Keratinocyte (primary cell): ENCODE data around the gene GADD45G. TPM values are rescaled to one million over a fixed set of nuclear protein-coding genes. Genes with fewer than 3 reads are reported as not detected.

ENCODE experiments used
- DNase-seq: peaks from one replicate; pipeline ENCODE4 v3.0.0-alpha.2; 2011; ENCODE audit warnings: low read depth, missing footprints, low spot score
- FAIRE-seq: peaks from 2 replicates; lab custom pipeline; 2011; peaks lifted over from hg19 to GRCh38; lab: Jason Lieb, UNC
- H2AFZ ChIP-seq: 2 replicates; pipeline ENCODE4 v1.6.0; 2012; ENCODE audit warnings: low read length, control low read depth, inconsistent platforms; ENCODE audit not compliant: control insufficient read depth
- H3K27ac ChIP-seq: 2 replicates; pipeline ENCODE4 v1.5.1; 2011; ENCODE audit warnings: low read length; ENCODE audit not compliant: control insufficient read depth, insufficient read depth
- H3K27me3 ChIP-seq: 3 replicates; pipeline ENCODE4 v1.6.0; 2011; ENCODE audit warnings: low read length; ENCODE audit not compliant: control insufficient read depth, insufficient read depth; ENCODE audit errors: extremely low read depth
- H3K36me3 ChIP-seq, 2 experiments: 2 replicates in 1 of 2; 3 replicates in 1 of 2; pipeline ENCODE4 v1.5.1; 2011; ENCODE audit warnings: low read length in 2 of 2, mild to moderate bottlenecking in 1 of 2; ENCODE audit not compliant: control insufficient read depth in 2 of 2, insufficient read depth in 2 of 2; ENCODE audit errors: extremely low read depth in 1 of 2
- H3K4me1 ChIP-seq: 3 replicates; pipeline ENCODE4 v1.5.1; 2011; ENCODE audit warnings: low read length; ENCODE audit not compliant: control insufficient read depth, insufficient read depth; ENCODE audit errors: extremely low read depth
- H3K4me2 ChIP-seq: 3 replicates; pipeline ENCODE4 v1.6.0; 2011; ENCODE audit warnings: low read depth, low read length; ENCODE audit not compliant: control insufficient read depth, insufficient read depth; ENCODE audit errors: extremely low read depth
- H3K4me3 ChIP-seq, 3 experiments: fragments of 200-600 bp in 1 of 3; sonication (generic) in 1 of 3; 2 replicates in 2 of 3; 3 replicates in 1 of 3; pipeline ENCODE4 v1.5.1; 2011 to 2016; ENCODE audit warnings: low read length in 3 of 3, mild to moderate bottlenecking in 3 of 3, control low read depth in 2 of 3, inconsistent platforms in 1 of 3, low read depth in 1 of 3, mixed read lengths in 1 of 3, mixed run types in 1 of 3, moderate library complexity in 1 of 3; ENCODE audit not compliant: control insufficient read depth in 2 of 3, insufficient read depth in 2 of 3; ENCODE audit errors: extremely low read depth in 1 of 3
- H3K79me2 ChIP-seq: 2 replicates; pipeline ENCODE4 v1.6.0; 2012; ENCODE audit warnings: low read length; ENCODE audit not compliant: control insufficient read depth, insufficient read depth
- H3K9ac ChIP-seq: 3 replicates; pipeline ENCODE4 v1.6.0; 2011; ENCODE audit warnings: low read length; ENCODE audit not compliant: control insufficient read depth, insufficient read depth; ENCODE audit errors: extremely low read depth
- H3K9me1 ChIP-seq: 3 replicates; pipeline ENCODE4 v1.6.0; 2011; ENCODE audit warnings: low read length; ENCODE audit not compliant: control insufficient read depth, insufficient read depth; ENCODE audit errors: extremely low read depth
- H3K9me3 ChIP-seq: 2 replicates; pipeline ENCODE4 v1.5.1; 2012; ENCODE audit warnings: low read depth, low read length; ENCODE audit not compliant: control insufficient read depth
- H4K20me1 ChIP-seq: 3 replicates; pipeline ENCODE4 v1.6.0; 2011; ENCODE audit warnings: low read length; ENCODE audit not compliant: control insufficient read depth, insufficient read depth; ENCODE audit errors: extremely low read depth
- EZH2 ChIP-seq: IDR thresholded peaks from one replicate; pipeline ENCODE4 v1.6.1; 2012; ENCODE audit warnings: inconsistent platforms, mild to moderate bottlenecking, low read length, moderate library complexity
- dilution Hi-C: fragments of 300-500 bp; cut with MboI; formaldehyde crosslinking; loops from one replicate; pipeline ENCODE4 v1.7.0; 2020; ENCODE audit warnings: low sequenced_read_pairs; ENCODE audit not compliant: extremely low pct_ligation_motif_present
- polyA plus RNA-seq, 5 experiments: library from polyadenylated mRNA; depleted of rRNA in 3 of 5; stranded (reverse) in 3 of 5; stranded (forward) in 1 of 5; unstranded in 1 of 5; fragments of >200 nt; gene quantifications; 1 replicate in 1 of 5; 2 replicates in 3 of 5; 3 replicates in 1 of 5; pipeline versions ENCODE4 v1.2.1 to v1.2.3, GENCODE V29; 2011 to 2012; ENCODE audit warnings: missing spikeins in 2 of 5, low read depth in 1 of 5, low replicate concordance in 1 of 5
- TF ChIP-seq, protein P1 (sequence below), 3 experiments: IDR thresholded peaks in 1 of 3; conservative IDR thresholded peaks in 1 of 3; optimal IDR thresholded peaks in 1 of 3; 2 replicates in 2 of 3; 3 replicates in 1 of 3; pipeline versions ENCODE3 to v1.5.1; 2011; ENCODE audit warnings: low read length in 3 of 3, mild to moderate bottlenecking in 3 of 3, moderate library complexity in 2 of 3, control low read depth in 1 of 3, inconsistent platforms in 1 of 3; ENCODE audit not compliant: insufficient read depth in 2 of 3; ENCODE audit errors: extremely low read depth in 1 of 3

Gene GADD45G
- polyA plus RNA-seq, 1 donor (not counting 4 experiments of a cell fraction or from before 2014, with no cell fraction given), result 0.05 TPM

DNA sequence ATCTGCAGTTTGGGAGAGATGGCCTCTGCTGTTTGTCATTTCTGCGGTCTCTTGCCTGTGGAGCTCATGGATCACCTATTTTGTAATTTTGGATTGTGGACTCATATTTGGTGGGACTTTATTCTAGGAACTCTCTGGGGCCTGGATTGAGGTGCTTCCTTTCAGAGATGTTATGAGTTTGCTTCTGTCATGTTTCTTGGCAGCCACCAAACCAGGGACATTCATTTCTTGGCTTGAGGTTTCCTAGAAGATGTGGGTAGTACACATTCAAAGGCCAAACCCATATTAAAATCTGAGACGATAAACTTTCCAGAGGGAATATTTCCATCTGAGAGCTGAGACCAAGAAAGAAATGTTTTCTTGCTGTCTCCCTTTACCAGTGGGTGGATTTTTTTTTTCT lies 37.2 kb upstream of the GADD45G start:
- Histone ChIP-seq H3K4me2 (no peak overlapping the region), H2AFZ (no peak overlapping the region), H3K27me3 (no peaks in the 10 kb centered on the region), H4K20me1 (no peaks in the 10 kb centered on the region), H3K4me1 (no peaks in the 10 kb centered on the region), H3K27ac (no peak overlapping the region), H3K79me2 (no peaks in the 10 kb centered on the region), H3K9ac (no peak overlapping the region), H3K9me3 (no peaks in the 10 kb centered on the region), H3K4me3 (no peak overlapping the region), H3K36me3 (no peaks in the 10 kb centered on the region), H3K9me1 (no peaks in the 10 kb centered on the region)
- dilution Hi-C loops, result no loop called here
- no peak for DNase-seq
- TF ChIP-seq, protein P1, sequence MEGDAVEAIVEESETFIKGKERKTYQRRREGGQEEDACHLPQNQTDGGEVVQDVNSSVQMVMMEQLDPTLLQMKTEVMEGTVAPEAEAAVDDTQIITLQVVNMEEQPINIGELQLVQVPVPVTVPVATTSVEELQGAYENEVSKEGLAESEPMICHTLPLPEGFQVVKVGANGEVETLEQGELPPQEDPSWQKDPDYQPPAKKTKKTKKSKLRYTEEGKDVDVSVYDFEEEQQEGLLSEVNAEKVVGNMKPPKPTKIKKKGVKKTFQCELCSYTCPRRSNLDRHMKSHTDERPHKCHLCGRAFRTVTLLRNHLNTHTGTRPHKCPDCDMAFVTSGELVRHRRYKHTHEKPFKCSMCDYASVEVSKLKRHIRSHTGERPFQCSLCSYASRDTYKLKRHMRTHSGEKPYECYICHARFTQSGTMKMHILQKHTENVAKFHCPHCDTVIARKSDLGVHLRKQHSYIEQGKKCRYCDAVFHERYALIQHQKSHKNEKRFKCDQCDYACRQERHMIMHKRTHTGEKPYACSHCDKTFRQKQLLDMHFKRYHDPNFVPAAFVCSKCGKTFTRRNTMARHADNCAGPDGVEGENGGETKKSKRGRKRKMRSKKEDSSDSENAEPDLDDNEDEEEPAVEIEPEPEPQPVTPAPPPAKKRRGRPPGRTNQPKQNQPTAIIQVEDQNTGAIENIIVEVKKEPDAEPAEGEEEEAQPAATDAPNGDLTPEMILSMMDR (optimal IDR thresholded peaks at IDR 0.05 in 1 of 3, IDR thresholded peaks at IDR 0.05 in 1 of 3, conservative IDR thresholded peaks at IDR 0.05 in 1 of 3; ENCODE audit: extremely low read depth in 1 of 3, insufficient read depth in 2 of 3, low read length in 3 of 3), result no peak
- no peak for TF ChIP-seq EZH2
- no peak for FAIRE-seq

DNA sequence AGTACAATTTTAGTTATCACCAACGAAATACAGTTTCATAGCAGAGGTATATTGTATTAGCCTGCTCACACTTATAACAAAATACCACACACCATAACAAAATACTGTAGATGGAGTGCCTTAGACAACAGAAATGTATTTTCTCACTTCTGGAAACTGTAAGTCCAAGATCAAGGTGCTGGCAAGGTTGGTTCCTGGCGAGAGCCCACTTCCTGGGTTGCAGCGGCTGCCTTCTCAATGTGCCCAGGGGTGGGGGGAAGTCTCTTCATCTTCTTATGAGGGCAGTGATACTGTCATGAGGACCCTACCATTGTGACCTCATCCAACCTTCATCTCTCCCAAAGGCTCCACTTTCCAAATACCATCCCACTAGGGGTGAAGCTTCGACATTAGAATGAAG lies 30.5 kb upstream of the GADD45G start:
- FAIRE-seq (no peak), DNase-seq (no peak)
- no peaks in the 10 kb centered on the region for H3K27me3 ChIP-seq
- TF ChIP-seq EZH2, result no peak
- TF ChIP-seq, protein P1 (optimal IDR thresholded peaks at IDR 0.05 in 1 of 3, IDR thresholded peaks at IDR 0.05 in 1 of 3, conservative IDR thresholded peaks at IDR 0.05 in 1 of 3; ENCODE audit: extremely low read depth in 1 of 3, insufficient read depth in 2 of 3, low read length in 3 of 3), result no peak
- no peaks in the 10 kb centered on the region for H3K4me1 ChIP-seq
- dilution Hi-C loops, result no loop called here
- H3K36me3 ChIP-seq, result no peaks in the 10 kb centered on the region
- H3K9me3 ChIP-seq, result no peaks in the 10 kb centered on the region
- no peaks in the 10 kb centered on the region for H4K20me1 ChIP-seq
- H3K27ac ChIP-seq, result no peak overlapping the region
- H3K4me2 ChIP-seq, result no peak overlapping the region
- H3K9me1 ChIP-seq, result no peaks in the 10 kb centered on the region
- no peak overlapping the region for H3K9ac ChIP-seq
- H2AFZ ChIP-seq, result no peak overlapping the region
- no peaks in the 10 kb centered on the region for H3K79me2 ChIP-seq
- no peak overlapping the region for H3K4me3 ChIP-seq
